GM20431 (cell line): ENCODE data around the gene TIAM2.

ENCODE experiments used
- in situ Hi-C: fragments of 300-500 bp; cut with MseI, MboI; formaldehyde crosslinking; loops from one replicate; pipeline ENCODE4 v1.15.0; 2020; ENCODE audit warnings: low sequenced_read_pairs; ENCODE audit not compliant: unreplicated experiment

The TIAM2 gene

GRCh38 chr6:155021680-155022079, 26.6 kb downstream of the TIAM2 start:
- in situ Hi-C loops: no loop called here

- in situ Hi-C loops: no loop called here
Measured at GRCh38 chr6:155022721-155023120, 27.6 kb downstream of the TIAM2 start.

GRCh38 chr6:155023717-155024116, 28.6 kb downstream of the TIAM2 start:
- in situ Hi-C loops: no loop called here

- in situ Hi-C loops: no loop called here
Measured at GRCh38 chr6:155024391-155025027, 29.4 kb downstream of the TIAM2 start.

GRCh38 chr6:155026022-155026705, 31.0 kb downstream of the TIAM2 start:
- in situ Hi-C loops: no loop called here

- in situ Hi-C loops: no loop called here
Measured at GRCh38 chr6:155026706-155027045, 31.6 kb downstream of the TIAM2 start.

GRCh38 chr6:155030148-155030720, 35.1 kb downstream of the TIAM2 start:
- in situ Hi-C loops: no loop called here

GRCh38 chr6:155031091-155031490, 36.0 kb downstream of the TIAM2 start:
- in situ Hi-C loops: no loop called here

GRCh38 chr6:155033021-155033791, 38.1 kb downstream of the TIAM2 start:
- in situ Hi-C loops: no loop called here

GRCh38 chr6:155036907-155037306, 41.8 kb downstream of the TIAM2 start:
- in situ Hi-C loops: no loop called here

GRCh38 chr6:155038104-155038503, 43.0 kb downstream of the TIAM2 start:
- in situ Hi-C loops: no loop called here

- in situ Hi-C loops: no loop called here
Measured at GRCh38 chr6:155038527-155038926, 43.4 kb downstream of the TIAM2 start.

GRCh38 chr6:155039618-155040017, 44.5 kb downstream of the TIAM2 start:
- in situ Hi-C loops: no loop called here

GRCh38 chr6:155040154-155040553, 45.0 kb downstream of the TIAM2 start:
- in situ Hi-C loops: no loop called here

- in situ Hi-C loops: no loop called here
Measured at GRCh38 chr6:155040901-155041650, 46.0 kb downstream of the TIAM2 start.

GRCh38 chr6:155041741-155042279, 46.7 kb downstream of the TIAM2 start:
- in situ Hi-C loops: no loop called here

GRCh38 chr6:155042983-155043382, 47.9 kb downstream of the TIAM2 start:
- in situ Hi-C loops: no loop called here

- in situ Hi-C loops: no loop called here
Measured at GRCh38 chr6:155045561-155046404, 50.7 kb downstream of the TIAM2 start.

- in situ Hi-C loops: no loop called here
Measured at GRCh38 chr6:155047523-155047922, 52.4 kb downstream of the TIAM2 start.
